Measurements from ENCODE around the gene RPP25L.

Gene RPP25L

DNA sequence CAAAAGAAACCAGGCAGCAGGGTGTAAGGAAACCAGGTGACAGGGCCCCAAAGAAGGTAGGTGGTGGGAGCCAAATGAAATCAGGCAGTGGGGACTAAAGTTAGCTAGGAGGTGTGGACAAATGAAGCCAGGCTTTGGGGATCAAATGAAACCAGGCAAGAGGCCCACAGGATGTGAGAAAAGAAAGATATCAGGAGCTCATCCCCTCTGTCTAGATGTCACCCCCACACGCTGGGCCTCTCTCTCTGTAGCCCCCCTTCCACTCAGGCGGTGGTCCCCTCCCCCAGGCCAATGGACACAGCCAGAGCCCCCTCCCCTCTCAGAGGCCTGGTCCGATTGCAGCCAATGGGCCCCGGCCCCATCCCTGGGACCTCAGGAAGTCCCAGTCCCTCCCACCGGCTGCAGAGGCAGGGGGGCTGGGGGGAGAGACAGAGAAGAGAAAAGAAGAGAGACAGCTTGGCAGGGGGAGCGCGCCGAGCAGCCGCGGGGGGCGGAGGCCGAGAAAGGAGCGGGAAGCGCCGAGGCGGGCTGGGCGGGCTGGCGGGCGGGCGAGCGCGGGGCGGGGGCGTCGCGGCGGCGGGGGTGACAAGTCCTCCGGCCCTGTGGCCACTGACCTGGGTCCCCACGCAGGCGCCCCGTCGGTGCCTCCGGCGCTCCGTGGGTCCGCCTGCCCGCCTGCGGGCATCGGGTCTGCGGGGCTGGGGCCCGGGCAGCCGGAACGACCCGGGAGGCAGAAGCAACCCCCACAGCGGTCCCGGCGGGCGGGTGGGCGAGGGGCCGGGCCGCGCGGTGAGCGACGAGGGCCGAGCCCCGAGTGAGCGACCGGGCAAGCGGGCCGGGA is 34.3 kb downstream of the RPP25L start:
- no peak overlapping the region for H3K4me3 ChIP-seq (replicated peaks; ENCODE audit: low read depth, low read length)
- TF ChIP-seq, protein P1, sequence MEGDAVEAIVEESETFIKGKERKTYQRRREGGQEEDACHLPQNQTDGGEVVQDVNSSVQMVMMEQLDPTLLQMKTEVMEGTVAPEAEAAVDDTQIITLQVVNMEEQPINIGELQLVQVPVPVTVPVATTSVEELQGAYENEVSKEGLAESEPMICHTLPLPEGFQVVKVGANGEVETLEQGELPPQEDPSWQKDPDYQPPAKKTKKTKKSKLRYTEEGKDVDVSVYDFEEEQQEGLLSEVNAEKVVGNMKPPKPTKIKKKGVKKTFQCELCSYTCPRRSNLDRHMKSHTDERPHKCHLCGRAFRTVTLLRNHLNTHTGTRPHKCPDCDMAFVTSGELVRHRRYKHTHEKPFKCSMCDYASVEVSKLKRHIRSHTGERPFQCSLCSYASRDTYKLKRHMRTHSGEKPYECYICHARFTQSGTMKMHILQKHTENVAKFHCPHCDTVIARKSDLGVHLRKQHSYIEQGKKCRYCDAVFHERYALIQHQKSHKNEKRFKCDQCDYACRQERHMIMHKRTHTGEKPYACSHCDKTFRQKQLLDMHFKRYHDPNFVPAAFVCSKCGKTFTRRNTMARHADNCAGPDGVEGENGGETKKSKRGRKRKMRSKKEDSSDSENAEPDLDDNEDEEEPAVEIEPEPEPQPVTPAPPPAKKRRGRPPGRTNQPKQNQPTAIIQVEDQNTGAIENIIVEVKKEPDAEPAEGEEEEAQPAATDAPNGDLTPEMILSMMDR (IDR thresholded peaks at IDR 0.05; ENCODE audit: low read depth, low read length, missing control alignments), result no peak

DNA sequence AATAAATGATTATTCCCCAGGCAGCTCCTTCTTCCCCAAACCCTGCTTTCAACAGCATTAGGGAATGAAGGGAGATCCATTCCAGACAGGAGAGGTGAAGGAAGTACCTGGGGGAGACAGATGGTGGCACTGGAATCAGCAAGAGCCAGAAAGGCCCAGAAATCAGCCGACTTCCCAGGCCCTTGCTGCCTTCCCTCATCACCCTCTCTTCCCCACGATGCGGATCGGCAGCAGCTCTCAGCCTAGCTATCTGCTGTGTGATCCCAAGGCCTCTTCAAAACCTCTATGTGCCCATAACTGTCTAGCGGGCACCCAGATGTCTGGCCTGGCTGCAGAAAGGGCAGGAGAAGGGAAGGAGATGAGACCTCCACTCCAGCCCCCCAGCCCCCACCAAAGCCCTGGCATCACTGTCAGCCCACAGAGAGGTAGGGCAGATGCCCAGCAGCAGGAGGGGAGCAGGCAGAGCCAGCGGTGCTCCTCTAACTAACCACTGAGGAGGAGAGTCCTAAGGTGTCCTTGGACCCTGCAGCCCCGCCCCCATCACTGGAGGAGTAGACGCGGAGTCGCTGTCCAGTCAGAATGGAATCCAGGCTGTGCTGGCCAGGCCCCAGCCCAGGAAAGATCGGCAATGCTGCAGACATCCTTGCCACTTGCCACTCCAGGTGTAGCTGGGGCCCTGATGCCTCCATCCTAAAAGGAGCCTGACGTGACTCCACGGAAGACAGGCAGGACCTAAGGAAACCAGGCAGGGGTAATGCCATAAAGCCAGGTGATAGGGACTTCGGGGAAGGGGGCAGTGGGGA is 35.1 kb downstream of the RPP25L start:
- no peak for DNase-seq (ENCODE audit: extremely low read depth, low read depth)
- H3K4me3 ChIP-seq (replicated peaks; ENCODE audit: low read depth, low read length), result no peak overlapping the region
- TF ChIP-seq, protein P1 (IDR thresholded peaks at IDR 0.05; ENCODE audit: low read depth, low read length, missing control alignments), result no peak

More for the DNA sequence above, 34.3 kb downstream of the RPP25L start:
- no peak for DNase-seq (ENCODE audit: extremely low read depth, low read depth)

GRCh38 chr9:34575862-34576596 is 35.9 kb downstream of the RPP25L start:
- TF ChIP-seq, protein P1 (IDR thresholded peaks at IDR 0.05; ENCODE audit: low read depth, low read length, missing control alignments), result no peak
- no peak for DNase-seq (ENCODE audit: extremely low read depth, low read depth)
- no peak overlapping the region for H3K4me3 ChIP-seq (replicated peaks; ENCODE audit: low read depth, low read length)

- DNase-seq (ENCODE audit: extremely low read depth, low read depth), result no peak
- TF ChIP-seq, protein P1 (IDR thresholded peaks at IDR 0.05; ENCODE audit: low read depth, low read length, missing control alignments), result no peak
- no peak overlapping the region for H3K4me3 ChIP-seq (replicated peaks; ENCODE audit: low read depth, low read length)
These were observed 36.7 kb downstream of the RPP25L start for GRCh38 chr9:34575241-34575640.

DNA sequence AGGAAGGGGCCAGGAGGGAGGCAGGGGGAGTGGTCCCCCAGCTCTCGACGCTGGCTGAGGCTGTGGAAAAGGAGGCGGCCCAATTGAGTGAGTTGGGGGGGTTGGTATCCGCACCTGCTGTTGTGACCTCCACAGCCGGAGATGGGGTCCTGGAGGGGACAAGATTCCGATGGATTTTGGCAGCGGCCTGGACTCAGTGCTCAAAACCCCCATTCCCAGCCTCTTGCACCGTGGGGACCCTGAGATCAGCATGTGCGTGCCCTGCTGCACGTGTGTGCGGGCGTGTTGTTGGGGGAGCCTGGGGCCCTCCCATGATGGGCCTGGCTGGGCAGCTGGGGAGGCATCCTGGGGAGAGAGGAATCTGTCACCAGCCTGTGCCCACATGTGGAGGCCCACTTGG is 37.3 kb downstream of the RPP25L start:
- no peak overlapping the region for H3K4me3 ChIP-seq (replicated peaks; ENCODE audit: low read depth, low read length)
- no peak for DNase-seq (ENCODE audit: extremely low read depth, low read depth)
- TF ChIP-seq, protein P1 (IDR thresholded peaks at IDR 0.05; ENCODE audit: low read depth, low read length, missing control alignments), result no peak

DNA sequence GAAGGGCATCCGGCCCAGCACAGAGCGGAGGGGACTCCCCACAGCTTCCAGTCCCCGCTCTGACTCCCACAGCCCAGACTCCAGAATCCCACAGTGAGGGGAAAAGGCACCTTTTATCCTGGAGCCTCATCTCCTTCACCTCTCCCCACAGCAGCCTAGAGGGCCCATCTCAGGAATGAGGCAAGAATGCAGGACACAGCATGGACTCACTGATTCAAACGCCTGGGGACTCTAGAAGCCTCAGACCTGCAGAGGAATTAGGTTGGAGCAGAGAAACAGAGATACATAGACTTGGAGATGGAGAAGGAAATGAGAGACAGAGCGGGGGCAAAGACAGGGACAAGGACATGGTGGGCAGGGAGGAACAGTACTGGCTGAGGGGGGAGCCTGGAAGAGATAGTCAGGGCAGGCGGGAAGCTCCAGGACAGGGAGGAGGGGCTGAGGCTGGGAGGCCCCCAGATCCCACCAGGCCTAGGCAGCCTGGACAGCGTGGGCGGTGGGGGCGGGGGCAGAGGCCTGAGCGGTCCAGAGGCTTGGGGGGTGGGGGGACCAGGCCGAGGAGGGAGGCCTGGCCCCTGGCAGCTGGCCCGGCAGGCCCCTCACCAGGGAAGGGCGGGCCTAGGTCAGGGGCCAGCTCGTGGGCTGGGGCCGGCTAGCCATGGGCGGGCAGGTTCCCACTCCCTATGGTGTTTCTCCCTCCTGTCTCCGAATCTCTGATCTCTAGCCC is 38.1 kb downstream of the RPP25L start:
- no peak overlapping the region for H3K4me3 ChIP-seq (replicated peaks; ENCODE audit: low read depth, low read length)
- DNase-seq (ENCODE audit: extremely low read depth, low read depth), result no peak
- TF ChIP-seq, protein P1 (IDR thresholded peaks at IDR 0.05; ENCODE audit: low read depth, low read length, missing control alignments), result no peak
